B cell (primary cell): ENCODE measurements around the gene SLC44A4.

Source experiments
- EZH2 ChIP-seq: IDR thresholded peaks from 2 replicates; pipeline ENCODE4 v1.6.1; 2012; ENCODE audit warnings: borderline replicate concordance, low read depth, mild to moderate bottlenecking, moderate library complexity, low read length; ENCODE audit not compliant: insufficient read depth, poor library complexity, severe bottlenecking
- TF ChIP-seq, protein P1 (sequence below): fragments of 200-600 bp; IDR thresholded peaks from one replicate; pipeline ENCODE4 v1.8.0; 2022; ENCODE audit warnings: antibody characterized with exemption, mild to moderate bottlenecking

- TF ChIP-seq, protein P1, sequence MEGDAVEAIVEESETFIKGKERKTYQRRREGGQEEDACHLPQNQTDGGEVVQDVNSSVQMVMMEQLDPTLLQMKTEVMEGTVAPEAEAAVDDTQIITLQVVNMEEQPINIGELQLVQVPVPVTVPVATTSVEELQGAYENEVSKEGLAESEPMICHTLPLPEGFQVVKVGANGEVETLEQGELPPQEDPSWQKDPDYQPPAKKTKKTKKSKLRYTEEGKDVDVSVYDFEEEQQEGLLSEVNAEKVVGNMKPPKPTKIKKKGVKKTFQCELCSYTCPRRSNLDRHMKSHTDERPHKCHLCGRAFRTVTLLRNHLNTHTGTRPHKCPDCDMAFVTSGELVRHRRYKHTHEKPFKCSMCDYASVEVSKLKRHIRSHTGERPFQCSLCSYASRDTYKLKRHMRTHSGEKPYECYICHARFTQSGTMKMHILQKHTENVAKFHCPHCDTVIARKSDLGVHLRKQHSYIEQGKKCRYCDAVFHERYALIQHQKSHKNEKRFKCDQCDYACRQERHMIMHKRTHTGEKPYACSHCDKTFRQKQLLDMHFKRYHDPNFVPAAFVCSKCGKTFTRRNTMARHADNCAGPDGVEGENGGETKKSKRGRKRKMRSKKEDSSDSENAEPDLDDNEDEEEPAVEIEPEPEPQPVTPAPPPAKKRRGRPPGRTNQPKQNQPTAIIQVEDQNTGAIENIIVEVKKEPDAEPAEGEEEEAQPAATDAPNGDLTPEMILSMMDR = no peak
- TF ChIP-seq EZH2 = no peak
These were observed 346 bp upstream of the SLC44A4 start for GRCh38 chr6:31879143-31879542.
